GM23248 (cell line): ENCODE measurements around the gene ACLY.

Experiments used
- EZH2 ChIP-seq: fragments of 200-600 bp; sonication (generic); IDR thresholded peaks from 2 replicates; pipeline ENCODE4 v1.6.1; 2018; ENCODE audit warnings: antibody characterized with exemption, mild to moderate bottlenecking; ENCODE audit not compliant: insufficient read depth, poor library complexity, severe bottlenecking
- EZH2phosphoT487 ChIP-seq: fragments of 200-600 bp; sonication (generic); IDR thresholded peaks from 2 replicates; pipeline ENCODE4 v1.6.1; 2018; ENCODE audit warnings: antibody characterized with exemption, moderate library complexity, mild to moderate bottlenecking, low read depth; ENCODE audit not compliant: insufficient read depth

- TF ChIP-seq EZH2, result no peak
- TF ChIP-seq EZH2phosphoT487, result no peak
Measured at GRCh38 chr17:41818024-41818423, 100.7 kb downstream of the ACLY start.
